GM23248 (cell line): ENCODE results near the gene NDUFV2.

Experiments used
- EZH2 ChIP-seq: fragments of 200-600 bp; sonication (generic); IDR thresholded peaks from 2 replicates; pipeline ENCODE4 v1.6.1; 2018; ENCODE audit warnings: antibody characterized with exemption, mild to moderate bottlenecking; ENCODE audit not compliant: insufficient read depth, poor library complexity, severe bottlenecking
- EZH2phosphoT487 ChIP-seq: fragments of 200-600 bp; sonication (generic); IDR thresholded peaks from 2 replicates; pipeline ENCODE4 v1.6.1; 2018; ENCODE audit warnings: antibody characterized with exemption, moderate library complexity, mild to moderate bottlenecking, low read depth; ENCODE audit not compliant: insufficient read depth

GRCh38 chr18:9068346-9068745, 34.2 kb upstream of the NDUFV2 start:
- TF ChIP-seq EZH2 (no peak), EZH2phosphoT487 (no peak)
